Measurements from ENCODE around the gene MRTFA.

MRTFA gene

DNA sequence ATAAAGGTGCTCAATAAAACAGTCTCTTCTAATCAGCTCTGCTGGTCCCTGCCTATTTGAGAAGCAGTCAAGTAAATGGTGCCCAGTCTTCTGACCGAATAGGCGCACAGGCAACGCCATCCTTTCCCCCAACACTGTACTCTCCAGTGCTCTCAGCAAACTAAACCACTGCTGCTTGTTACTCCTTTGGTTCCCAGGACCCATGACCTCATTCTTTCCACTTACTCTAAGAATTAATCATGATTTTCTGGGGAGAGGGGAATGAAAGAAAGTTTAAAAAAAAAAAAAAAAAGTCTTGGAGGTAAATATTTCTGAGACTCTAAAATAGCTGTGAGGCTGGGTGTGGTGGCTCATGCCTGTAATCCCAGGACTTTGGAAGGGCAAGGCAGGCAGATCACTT lies 202.4 kb downstream of the MRTFA start:
- in situ Hi-C loops (cut with MboI; ENCODE audit: low sequenced_read_pairs), result no loop called here

DNA sequence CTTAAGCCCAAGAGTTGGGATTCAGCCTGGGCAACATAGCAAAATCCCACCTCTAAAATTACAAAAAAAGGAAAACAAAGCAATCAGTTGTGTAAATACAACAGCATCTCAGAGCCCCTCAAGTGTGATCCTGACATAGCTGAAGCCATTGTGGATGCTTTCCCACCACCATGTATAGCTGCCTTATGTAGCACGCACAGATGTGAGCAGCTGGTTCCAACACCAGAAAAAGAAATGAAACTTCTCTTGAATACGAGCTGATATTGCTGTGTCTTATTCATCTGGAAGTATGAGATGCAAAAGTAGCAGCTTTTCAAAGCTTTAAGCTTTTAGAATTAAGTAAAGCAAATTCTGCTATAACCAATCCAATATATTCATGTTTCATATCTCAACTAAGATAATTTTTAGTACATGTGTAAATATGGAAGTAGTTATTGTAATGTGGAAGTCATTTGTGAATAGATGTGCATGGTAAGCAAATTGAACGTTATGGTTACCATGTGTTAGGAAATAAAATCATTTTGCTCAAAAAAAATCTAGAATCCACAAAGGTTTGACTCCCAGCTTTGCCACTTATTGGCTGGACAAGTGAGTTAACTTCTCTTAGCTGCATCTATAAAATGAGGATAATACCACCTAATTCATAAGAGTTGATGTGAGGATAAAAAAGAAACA lies 203.0 kb downstream of the MRTFA start:
- in situ Hi-C loops (cut with MboI; ENCODE audit: low sequenced_read_pairs), result no loop called here

DNA sequence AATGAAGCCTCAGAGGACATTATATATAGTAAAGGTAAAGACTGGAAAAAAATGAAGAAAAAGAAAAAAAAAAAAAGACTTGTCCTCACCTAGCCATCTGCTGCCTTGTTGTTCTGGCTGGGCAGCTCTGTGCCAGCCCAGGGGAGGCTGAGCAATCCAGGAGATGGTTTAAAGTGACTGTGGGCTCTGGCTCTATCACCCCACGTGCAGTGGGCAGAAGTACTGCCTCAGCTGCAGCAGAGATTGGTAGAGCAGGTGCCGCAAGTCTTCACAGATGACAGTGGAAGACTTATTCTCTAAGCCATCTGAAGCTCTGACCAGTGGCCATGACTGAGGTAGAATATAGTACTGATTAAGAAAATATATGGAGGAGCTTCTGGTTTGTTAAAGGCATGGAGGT lies 203.9 kb downstream of the MRTFA start:
- in situ Hi-C loops (cut with MboI; ENCODE audit: low sequenced_read_pairs), result no loop called here

DNA sequence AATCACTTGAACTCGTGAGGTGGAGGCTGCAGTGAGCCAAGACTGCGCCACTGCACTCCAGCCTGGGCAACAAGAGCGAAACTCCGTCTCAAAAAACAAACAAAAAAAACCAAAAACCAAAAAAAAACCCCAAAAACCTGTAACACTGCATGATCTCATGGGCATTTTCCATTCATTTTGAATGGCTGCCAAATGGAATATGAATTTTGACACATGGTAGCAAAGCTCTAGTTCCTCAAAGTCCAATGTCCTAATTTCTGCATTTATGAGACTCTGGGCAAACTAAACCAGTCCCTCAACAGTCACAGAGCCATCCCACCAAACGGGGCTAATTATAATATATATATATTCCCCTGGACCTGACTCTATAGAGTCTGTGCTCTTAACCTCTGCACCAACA lies 204.4 kb downstream of the MRTFA start:
- in situ Hi-C loops (cut with MboI; ENCODE audit: low sequenced_read_pairs), result no loop called here

DNA sequence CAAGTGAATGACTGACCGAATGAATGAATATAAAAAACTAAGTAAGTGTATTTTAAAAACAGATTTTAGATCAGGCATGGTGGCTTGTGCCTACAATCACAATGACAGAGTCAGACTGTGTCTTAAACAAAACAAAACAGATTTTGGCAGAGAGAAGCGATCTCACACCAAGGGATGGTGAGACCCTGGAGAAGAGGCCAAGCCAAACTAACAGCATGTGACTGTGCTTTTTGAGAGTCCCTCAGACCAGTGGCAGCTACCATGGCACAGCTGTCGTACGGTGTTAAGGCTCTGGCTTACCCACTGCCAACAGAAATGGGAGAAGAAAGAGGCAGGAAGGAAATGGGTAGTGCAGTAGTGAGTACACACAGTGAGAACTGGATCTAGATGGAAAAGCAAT lies 205.5 kb downstream of the MRTFA start:
- in situ Hi-C loops (cut with MboI; ENCODE audit: low sequenced_read_pairs), result no loop called here

DNA sequence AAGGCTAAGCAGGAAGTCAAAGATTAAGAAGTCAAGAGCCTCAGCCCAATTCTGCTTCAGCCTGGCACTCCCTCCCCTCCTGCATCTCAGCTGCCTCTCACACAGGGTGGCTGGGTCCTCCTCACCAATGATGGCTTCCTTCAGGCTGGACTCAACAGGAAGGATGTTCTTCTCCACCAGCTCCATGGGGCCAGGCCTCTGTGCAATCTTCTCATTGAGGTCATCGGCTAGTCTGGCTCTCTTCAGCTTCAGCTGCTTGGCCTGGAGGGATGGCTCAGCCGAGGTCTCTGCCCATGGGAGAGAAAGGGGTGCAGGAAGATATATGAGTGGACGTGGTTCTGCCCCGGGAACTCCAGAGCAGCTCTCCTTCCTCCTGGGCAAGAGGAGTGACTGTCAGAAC lies 207.0 kb downstream of the MRTFA start:
- in situ Hi-C loops (cut with MboI; ENCODE audit: low sequenced_read_pairs), result no loop called here

DNA sequence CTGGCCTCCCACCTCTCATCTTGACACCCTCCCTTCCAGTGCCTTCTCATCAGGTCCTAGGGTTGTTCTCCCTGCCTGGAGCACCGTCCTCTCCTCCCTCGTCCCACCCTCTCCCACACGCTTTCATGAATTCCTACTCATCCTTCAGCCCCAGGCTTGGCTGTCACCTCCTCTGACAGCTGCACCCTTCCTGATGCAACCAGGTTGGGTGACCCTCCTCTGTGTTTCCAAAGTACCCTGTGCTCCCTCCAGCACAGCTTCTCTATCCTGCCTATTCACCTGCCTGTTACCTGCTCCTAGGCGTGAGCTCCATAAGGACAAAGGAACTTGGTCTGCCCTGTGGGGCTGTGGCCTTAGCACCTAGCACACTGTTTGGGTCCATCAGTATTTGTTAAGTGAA lies 207.7 kb downstream of the MRTFA start:
- in situ Hi-C loops (cut with MboI; ENCODE audit: low sequenced_read_pairs), result no loop called here

DNA sequence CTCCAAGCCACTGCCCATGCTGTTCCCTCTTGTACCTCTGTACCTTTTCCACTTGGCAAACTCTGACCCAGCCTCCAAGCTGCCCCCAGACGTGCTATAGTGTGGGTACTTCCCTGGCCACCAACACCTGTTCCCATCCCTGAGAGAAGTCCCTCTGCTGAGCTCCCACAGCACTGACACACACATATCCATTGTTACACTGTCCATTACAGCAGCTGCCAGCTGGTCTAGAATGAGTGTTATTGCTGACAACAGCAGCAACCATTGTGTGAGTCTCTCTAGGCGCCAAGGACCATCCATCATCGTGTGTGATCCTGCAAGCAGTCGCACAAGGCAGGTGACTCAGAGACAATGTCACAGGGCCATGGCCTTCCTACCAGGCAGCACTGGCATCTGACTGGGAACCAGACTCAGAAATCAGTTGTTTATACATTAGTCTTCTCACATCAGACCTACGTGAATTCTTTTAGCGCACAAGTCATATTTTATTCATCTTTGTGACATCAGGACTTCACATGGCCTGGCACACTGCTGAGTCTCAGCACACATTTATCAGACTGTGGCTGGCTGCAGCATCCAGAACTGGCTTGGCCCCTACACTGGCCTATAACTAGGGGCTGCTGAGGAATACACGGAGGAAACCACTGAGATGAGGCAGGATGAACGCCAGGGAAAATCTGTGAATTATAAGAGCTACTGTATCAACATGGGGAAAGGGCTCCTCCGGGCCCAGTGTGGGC lies 209.8 kb downstream of the MRTFA start:
- in situ Hi-C loops (cut with MboI; ENCODE audit: low sequenced_read_pairs), result no loop called here

DNA sequence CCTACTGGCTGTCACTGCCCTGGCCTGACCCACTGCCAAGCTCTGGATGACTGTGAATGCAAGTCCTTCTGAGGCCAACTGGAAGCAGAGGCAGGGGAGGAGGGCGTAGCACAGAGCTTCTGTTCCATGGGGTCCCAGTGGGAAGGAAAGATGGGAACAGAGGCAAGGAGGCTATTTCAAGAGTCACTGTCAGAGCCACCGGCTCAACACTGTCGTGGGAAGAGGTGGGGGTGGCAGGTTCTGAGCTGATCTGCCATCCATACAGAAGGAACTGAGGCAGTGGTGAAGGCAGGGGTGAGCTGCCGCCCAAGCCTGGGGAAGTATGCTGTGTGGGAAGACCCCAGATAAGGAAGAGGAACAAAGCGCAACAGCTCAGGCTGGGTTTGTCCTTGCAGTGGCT lies 211.4 kb downstream of the MRTFA start:
- in situ Hi-C loops (cut with MboI; ENCODE audit: low sequenced_read_pairs), result no loop called here

DNA sequence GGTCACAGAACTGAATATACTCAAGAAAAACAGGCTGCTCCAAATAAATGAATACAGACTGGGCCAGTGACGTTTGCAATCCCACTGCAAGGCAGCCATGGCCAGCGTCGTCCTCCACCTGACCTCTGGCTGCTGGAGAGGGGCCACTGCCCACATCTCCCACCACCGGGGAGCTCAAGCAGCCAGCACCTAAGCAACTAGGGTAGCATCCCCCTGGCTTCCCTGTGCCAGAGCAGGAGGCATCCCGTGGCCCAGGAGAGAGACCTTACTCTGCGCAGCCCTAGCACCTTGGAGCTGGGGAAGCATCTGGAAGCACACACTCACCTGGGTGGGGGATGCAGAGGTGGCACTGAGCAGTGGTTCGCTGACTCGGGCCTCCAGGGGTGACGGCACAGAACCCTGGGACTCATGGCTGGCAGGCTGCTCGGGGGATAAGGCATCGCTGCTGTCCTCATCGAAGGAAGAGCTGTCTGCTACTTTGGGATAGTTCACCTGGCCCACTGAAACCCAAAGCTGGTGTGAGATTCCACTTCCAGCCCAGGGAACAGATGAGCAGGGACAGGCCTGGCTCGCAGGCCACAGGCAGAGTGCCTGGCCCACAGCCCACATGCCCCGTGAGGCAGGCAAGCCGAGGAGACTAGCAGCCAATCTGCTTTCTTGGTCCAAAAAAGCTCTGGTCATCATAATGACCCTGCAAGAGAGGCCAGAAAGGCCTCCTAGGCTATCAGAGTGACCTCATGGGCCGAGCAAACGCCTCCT lies 212.5 kb downstream of the MRTFA start:
- in situ Hi-C loops (cut with MboI; ENCODE audit: low sequenced_read_pairs), result no loop called here

DNA sequence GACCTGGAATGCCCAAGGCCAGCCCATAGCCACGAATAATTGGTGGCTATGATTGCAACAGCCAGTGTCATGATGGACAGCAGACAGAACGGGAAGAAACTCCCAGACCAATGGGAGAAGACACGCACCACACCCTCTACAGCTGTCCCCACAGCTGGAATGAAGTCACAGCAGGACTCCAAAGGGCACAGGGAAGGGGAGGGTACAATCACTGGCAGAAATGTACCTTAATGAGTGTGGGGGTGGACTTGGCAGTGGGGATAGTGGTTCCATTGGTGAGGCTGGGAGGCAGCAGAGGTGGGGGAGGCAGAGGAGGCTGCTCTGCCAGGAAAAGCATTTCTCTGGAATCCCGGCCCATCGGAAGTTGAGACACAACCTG lies 213.2 kb downstream of the MRTFA start:
- in situ Hi-C loops (cut with MboI; ENCODE audit: low sequenced_read_pairs), result no loop called here

DNA sequence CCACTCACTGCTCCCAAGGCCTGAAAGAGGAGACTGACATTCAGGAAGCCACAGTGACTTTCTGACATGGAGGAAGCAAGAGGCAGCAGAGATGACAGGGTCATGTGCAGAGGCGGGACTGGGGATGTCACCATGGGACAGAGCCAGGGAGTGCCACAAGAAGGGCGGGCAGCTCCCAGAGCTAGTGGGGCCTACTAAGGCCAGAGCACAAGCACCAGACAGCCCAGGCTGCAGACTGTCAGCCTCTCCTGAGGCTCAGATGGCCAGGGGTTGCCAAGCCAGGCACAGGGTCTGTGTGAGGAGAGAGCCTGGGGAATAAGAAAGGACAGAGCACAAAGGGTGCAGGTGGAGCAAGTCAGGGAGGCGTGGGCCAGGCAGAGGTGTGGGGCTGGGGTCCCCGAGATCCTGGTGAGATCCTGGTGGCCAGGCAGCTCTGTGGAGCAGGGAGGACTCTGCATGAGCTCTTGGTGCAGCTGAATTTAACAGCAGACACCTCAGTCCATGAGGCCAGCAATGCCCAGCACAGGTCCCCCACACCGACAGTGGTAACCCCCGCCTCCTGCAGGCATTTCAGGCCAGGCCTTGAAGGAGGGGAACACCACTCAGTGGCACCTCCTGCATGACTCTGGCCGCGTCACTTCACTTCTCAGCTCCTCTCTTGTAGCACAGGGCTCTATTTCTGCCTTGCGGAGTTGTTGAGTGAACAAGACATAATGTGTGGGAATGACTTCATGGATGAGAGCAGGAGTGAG lies 213.8 kb downstream of the MRTFA start:
- in situ Hi-C loops (cut with MboI; ENCODE audit: low sequenced_read_pairs), result no loop called here

DNA sequence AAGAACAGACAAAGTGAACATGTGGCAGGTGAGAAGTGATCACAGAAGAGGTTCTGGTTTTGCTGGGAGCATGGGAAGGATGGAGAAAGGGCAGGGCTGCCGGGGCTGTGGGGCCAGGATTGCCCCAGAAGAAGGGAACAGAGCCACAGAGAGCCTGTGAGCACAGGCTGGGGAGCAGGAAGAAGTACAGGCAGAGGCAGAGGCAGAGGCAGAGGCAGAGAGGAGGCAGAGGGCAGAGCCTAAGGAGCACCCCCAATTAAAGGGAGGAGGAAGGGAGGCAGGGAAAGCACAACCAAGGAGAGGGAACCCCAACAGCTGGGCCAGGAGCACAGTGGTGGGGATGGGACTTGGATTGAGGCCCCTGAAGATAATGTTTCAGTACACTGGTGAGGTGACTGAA lies 214.6 kb downstream of the MRTFA start:
- in situ Hi-C loops (cut with MboI; ENCODE audit: low sequenced_read_pairs), result no loop called here

DNA sequence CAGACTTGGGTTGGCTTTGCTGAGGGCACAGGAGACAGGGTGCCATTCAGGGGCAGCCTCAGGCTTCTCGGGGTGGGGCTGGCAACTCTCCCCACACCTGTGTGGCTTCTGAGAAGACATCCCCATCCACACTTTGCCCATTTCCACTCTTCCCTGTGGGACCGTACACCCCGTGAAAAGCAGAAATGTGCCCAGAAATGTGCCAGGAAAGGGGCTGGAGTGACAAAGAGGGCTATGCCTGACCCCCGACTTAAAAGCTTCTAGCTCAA lies 215.5 kb downstream of the MRTFA start:
- in situ Hi-C loops (cut with MboI; ENCODE audit: low sequenced_read_pairs), result no loop called here

DNA sequence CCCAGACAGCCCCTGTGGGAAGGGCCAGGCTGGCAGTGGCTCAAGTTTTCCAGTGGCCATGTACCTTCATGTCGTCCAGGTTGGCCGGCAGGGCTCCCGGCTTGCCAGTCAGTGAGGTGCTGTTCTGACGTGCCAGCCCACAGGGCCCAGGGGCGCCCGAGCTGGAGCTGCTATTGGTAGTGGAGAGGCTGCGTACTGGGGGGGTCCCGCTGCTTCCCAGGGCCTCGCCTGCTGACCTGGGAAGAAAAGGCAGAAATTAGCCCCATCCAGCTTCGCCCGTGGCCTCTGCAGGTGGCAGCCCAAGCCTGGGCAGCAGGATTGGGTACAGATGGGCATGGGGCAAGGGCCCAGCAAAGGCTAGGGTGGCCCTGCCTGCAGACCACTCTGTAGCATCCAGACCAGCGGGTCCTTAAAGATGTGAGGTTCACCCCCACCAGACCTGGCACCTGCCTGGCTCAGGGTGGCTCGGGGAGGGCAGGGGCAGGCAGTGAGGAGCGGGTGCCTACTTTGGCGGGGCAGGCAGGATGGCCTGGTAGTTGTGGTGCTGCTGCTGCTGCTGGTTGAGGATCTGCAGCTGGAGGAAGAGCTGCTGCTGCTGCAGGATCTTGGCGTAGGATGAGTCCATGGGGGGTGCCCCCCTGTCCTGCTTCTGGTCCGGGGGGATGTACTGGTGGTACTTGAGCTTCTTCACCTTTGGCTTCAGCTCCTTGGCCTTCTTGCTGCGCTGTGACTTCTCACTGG lies 216.0 kb downstream of the MRTFA start:
- in situ Hi-C loops (cut with MboI; ENCODE audit: low sequenced_read_pairs), result no loop called here

DNA sequence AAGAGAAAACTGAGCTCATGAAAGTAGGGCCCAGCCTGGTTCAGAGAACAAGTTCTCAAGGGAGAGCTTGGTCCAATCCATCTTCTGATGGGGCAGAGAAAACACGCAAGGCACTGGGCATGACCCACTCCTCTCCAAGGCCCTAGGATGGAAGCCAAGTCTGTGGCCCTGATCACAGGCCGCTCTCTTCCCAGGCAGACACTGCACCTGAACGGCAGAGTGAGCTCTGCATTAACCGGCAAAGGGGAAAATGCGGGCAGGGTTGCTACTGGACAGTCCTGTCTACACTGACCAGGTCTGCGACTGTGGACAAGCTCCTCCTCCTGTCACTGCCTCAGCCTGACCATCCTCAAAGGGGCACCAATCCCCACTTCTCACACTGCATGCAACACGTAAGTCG lies 216.8 kb downstream of the MRTFA start:
- in situ Hi-C loops (cut with MboI; ENCODE audit: low sequenced_read_pairs), result no loop called here

DNA sequence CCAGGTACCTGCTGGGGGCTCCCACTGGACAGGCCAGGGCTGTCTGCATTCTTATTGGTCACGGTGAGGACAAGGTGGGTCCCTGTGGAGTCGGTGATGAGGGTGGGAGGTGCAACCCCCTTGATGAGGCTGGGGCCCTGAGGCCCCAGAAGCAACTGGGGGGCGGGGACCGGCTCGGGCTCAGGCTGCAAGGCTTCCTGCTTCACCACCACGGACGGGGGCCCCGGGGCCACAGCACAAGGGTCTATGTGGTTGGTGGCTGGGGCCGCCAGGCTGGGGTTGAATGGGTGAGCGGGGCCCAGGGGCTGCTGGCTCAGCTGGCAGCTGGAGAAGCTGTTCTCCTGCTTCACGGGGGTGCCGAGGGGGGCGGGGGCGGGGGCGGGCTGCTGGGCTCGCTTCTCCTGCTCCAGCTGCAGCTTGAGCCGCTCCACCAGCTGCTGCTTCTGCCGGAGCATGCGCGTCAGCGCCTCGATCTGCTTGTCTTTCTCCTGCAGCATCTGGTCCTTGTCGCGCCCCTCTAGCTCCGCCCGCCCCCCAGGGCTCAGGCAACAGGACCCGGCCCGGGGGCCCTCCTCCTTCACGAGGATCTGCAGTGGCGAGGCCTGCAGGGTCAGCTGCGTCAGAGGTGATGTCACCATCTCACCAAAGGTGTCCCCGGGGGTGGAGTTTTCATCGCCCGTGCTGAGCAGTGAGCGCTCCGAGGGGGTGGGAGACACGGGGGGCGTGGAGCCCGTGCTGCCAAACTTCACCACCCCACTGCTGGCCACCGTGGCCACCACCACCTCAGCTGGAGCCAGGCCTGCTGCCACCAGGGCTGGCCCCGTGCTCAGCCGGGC lies 217.9 kb downstream of the MRTFA start:
- in situ Hi-C loops (cut with MboI; ENCODE audit: low sequenced_read_pairs), result no loop called here

DNA sequence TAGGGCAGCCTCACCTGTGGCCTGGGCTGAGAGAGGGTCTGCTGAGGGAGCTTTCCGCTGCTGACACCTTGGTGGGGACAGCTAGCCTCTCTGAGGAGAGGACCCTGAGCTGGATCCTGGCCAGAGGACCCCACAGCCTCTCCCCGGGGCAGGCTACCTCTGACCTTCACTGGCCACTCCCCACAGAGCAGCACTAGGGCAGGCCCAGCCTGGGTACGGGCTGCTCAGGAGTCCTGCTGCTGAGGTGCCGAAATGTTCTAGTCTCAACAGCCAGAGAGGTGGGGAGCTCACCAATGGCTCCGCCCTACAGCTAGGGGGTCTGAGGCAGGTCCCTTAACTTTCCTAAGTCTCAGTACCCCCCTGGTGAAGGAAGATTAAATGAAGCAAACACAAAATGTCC lies 218.6 kb downstream of the MRTFA start:
- in situ Hi-C loops (cut with MboI; ENCODE audit: low sequenced_read_pairs), result no loop called here

DNA sequence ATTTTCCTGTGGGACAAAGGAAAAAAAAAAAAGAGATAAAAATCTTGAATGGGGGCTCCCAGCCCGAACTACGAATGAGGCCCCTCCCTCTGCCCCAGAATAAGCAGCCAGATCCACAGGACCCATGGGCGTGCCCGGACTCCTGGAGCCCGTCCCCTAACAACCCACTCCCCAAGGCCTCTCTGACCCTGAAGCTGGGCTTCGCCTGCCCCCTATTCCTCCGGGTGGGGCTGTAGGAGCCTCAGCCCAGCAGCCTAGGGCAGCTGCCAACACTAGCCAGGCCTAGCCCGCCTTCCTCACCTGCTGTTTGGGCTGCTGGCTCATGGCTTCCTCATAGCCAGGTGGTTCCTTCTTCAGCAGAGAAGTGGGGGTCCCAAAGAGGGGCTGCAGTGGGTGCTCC lies 219.5 kb downstream of the MRTFA start:
- in situ Hi-C loops (cut with MboI; ENCODE audit: low sequenced_read_pairs), result no loop called here

DNA sequence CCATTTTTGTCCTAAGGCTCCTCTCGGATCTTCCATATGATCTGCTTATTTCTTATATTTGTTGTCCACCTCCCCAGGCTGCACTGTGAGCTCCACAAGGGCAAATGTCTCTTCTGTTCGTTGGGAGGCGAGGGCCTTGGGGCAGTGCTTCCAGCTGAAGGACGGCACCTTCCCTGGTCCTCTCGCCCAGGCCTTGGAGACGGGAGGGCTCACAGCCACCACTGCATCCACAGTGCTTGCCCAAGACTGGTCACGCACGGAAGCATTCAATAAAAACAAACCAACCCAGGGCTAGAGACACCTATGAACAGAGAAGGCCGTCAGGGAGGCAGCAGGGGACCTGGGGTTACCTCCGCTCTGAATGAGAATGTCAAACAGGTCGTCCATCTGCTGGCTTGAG lies 219.9 kb downstream of the MRTFA start:
- in situ Hi-C loops (cut with MboI; ENCODE audit: low sequenced_read_pairs), result no loop called here
